Osteocyte (in vitro differentiated cells): Measurements from ENCODE around the gene RRP1. TPM values are rescaled to one million over a fixed set of nuclear protein-coding genes. Genes with fewer than 3 reads are reported as not detected.

Experiments used
- DNase-seq: peaks from one replicate; pipeline ENCODE4 v3.0.0; 2021; ENCODE audit warnings: mixed read lengths; ENCODE audit not compliant: unreplicated experiment; ENCODE audit errors: extremely low spot score
- H3K27ac Mint-ChIP-seq: one replicate; pipeline ENCODE4 v1.8.0; 2021; ENCODE audit warnings: mild to moderate bottlenecking, mixed read lengths; ENCODE audit not compliant: unreplicated experiment
- H3K27me3 Mint-ChIP-seq: one replicate; pipeline ENCODE4 v1.8.0; 2021; ENCODE audit warnings: mixed read lengths; ENCODE audit not compliant: unreplicated experiment
- H3K36me3 Mint-ChIP-seq: one replicate; pipeline ENCODE4 v1.8.0; 2021; ENCODE audit warnings: mixed read lengths; ENCODE audit not compliant: unreplicated experiment
- H3K4me1 Mint-ChIP-seq: one replicate; pipeline ENCODE4 v1.8.0; 2021; ENCODE audit warnings: mixed read lengths; ENCODE audit not compliant: unreplicated experiment
- H3K4me3 Mint-ChIP-seq: one replicate; pipeline ENCODE4 v1.8.0; 2021; ENCODE audit warnings: mild to moderate bottlenecking, moderate library complexity, mixed read lengths; ENCODE audit not compliant: unreplicated experiment
- H3K9me3 Mint-ChIP-seq: one replicate; pipeline ENCODE4 v1.8.0; 2021; ENCODE audit warnings: mixed read lengths; ENCODE audit not compliant: unreplicated experiment
- CTCF ChIP-seq: fragments of 200-600 bp; sonication (generic); IDR thresholded peaks from 2 replicates; pipeline ENCODE4 v1.5.0; 2021; ENCODE audit warnings: antibody characterized with exemption, mild to moderate bottlenecking, moderate library complexity
- total RNA-seq: library from RNA; stranded (reverse); gene quantifications from 2 replicates; pipeline ENCODE4 v1.2.1, GENCODE V29; 2021

Gene RRP1
- total RNA-seq, 1 donor from 2014 or later = 22.8 TPM

GRCh38 chr21:43812139-43812821, 22.9 kb downstream of the RRP1 start:
- no peak for TF ChIP-seq CTCF
- H3K27ac Mint-ChIP-seq = no peak overlapping the region
- H3K4me1 Mint-ChIP-seq = peaks cover 9% of the 10 kb centered on the region
- H3K4me3 Mint-ChIP-seq = no peak overlapping the region
- H3K27me3 Mint-ChIP-seq = no peaks in the 10 kb centered on the region
- DNase-seq = no peak
- H3K36me3 Mint-ChIP-seq = no peaks in the 10 kb centered on the region
- H3K9me3 Mint-ChIP-seq = no peaks in the 10 kb centered on the region

DNA sequence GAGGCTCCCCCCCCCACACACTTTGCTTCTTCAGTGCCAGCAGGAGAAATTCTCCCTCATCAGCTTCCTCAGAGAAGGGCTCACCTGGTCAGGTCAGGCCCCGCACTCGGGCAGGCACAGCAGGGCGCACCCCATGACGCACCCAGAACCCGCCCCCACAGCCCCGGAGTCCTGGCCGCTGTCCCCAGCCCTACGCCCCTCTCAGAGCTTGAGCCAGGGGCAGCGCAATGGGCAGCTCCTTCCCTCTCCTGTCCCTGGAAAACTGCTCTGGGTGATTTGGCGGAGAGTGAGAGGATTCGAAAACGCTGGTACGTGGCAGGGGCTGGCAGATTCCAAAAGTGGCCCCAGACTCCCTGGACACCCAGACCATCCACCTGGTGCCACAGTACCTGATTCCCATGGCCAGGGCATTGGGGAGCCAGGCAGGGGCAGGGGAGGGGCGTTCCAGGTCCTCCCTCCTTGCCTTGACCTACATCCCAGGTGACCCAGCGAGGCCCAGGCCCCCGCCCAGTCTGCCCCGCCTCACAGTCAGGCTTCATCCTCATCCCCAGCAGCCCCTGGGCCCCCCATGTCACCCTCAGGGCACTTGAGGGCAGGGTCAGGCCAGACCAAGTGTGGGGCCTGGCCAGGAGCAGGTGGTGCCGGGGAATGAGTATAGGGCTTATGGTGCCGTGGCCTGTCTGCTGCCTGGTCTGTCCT, 23.7 kb downstream of the RRP1 start:
- Mint-ChIP-seq H3K9me3 (no peaks in the 10 kb centered on the region), H3K4me3 (no peak overlapping the region), H3K27ac (no peak overlapping the region), H3K27me3 (no peaks in the 10 kb centered on the region), H3K4me1 (peaks cover 9% of the 10 kb centered on the region), H3K36me3 (no peaks in the 10 kb centered on the region)
- DNase-seq = no peak
- TF ChIP-seq CTCF = no peak

GRCh38 chr21:43813656-43813980, 24.2 kb downstream of the RRP1 start:
- DNase-seq = no peak
- TF ChIP-seq CTCF = no peak
- H3K9me3 Mint-ChIP-seq = peaks cover 1% of the 10 kb centered on the region
- H3K36me3 Mint-ChIP-seq = no peaks in the 10 kb centered on the region
- peaks cover 9% of the 10 kb centered on the region for H3K4me1 Mint-ChIP-seq
- no peak overlapping the region for H3K27ac Mint-ChIP-seq
- no peaks in the 10 kb centered on the region for H3K27me3 Mint-ChIP-seq
- no peak overlapping the region for H3K4me3 Mint-ChIP-seq

- Mint-ChIP-seq H3K36me3 (no peaks in the 10 kb centered on the region), H3K4me3 (no peak overlapping the region), H3K27ac (peak overlapping the region; percentile 56), H3K27me3 (no peaks in the 10 kb centered on the region), H3K4me1 (peaks cover 9% of the 10 kb centered on the region), H3K9me3 (peaks cover 7% of the 10 kb centered on the region)
- no peak for DNase-seq
- TF ChIP-seq CTCF = no peak
Observed at GRCh38 chr21:43814215-43815106, 25.1 kb downstream of the RRP1 start.
